Activated B cell treated with CpG ODN at 0.5 μM for 24 hours (primary cell): ENCODE measurements around the gene ALDH3A1. TPM values are rescaled to one million over a fixed set of nuclear protein-coding genes. Genes with fewer than 3 reads are reported as not detected.

Experiments
- ATAC-seq: fragments of 200-7000 bp; cut with Tn5 transposase; one replicate; pipeline ENCODE4 v1.10.0; 2021; ENCODE audit warnings: low read depth, mild to moderate bottlenecking, moderate library complexity
- CTCF ChIA-PET: fragments of 350-600 bp; sonication (Branson Sonifier 250); formaldehyde crosslinking; loops from one replicate; lab custom pipeline; 2021; ENCODE audit warnings: antibody characterized with exemption; lab: Charles Lee
- POLR2A ChIA-PET: fragments of 350-600 bp; sonication (Branson Sonifier 250); formaldehyde crosslinking; loops from one replicate; lab custom pipeline; 2021; ENCODE audit warnings: antibody characterized with exemption; lab: Charles Lee
- DNase-seq: peaks from one replicate; pipeline ENCODE4 v3.0.0; 2022
- H3K27ac Mint-ChIP-seq: one replicate; pipeline ENCODE4 v1.8.0; 2020; ENCODE audit warnings: mixed read lengths
- H3K27me3 Mint-ChIP-seq: one replicate; pipeline ENCODE4 v1.8.0; 2021; ENCODE audit warnings: mixed read lengths
- H3K36me3 Mint-ChIP-seq: one replicate; pipeline ENCODE4 v1.8.0; 2021; ENCODE audit warnings: low read depth, mixed read lengths
- H3K4me1 Mint-ChIP-seq: one replicate; pipeline ENCODE4 v1.8.0; 2021; ENCODE audit warnings: mixed read lengths
- H3K4me3 Mint-ChIP-seq: one replicate; pipeline ENCODE4 v1.8.0; 2020; ENCODE audit warnings: mild to moderate bottlenecking, mixed read lengths
- H3K9me3 Mint-ChIP-seq: one replicate; pipeline ENCODE4 v1.8.0; 2020; ENCODE audit warnings: mixed read lengths
- CTCF ChIP-seq: fragments of 200-600 bp; IDR thresholded peaks from one replicate; pipeline ENCODE4 v1.8.0; 2022; ENCODE audit warnings: antibody characterized with exemption, mild to moderate bottlenecking
- intact Hi-C: fragments of 100-400 bp; cut with micrococcal nuclease; formaldehyde crosslinking; loops from one replicate; pipeline ENCODE4 v1.15.1; 2024
- total RNA-seq: library from RNA; stranded (reverse); gene quantifications from 2 replicates; pipeline ENCODE4 v1.2.3, GENCODE V29; 2022

Gene ALDH3A1
- total RNA-seq, 1 donor from 2014 or later = not detected

GRCh38 chr17:19708431-19709175 lies 39.5 kb downstream of the ALDH3A1 start:
- H3K27me3 Mint-ChIP-seq = no peaks in the 10 kb centered on the region
- H3K36me3 Mint-ChIP-seq = no peaks in the 10 kb centered on the region
- no peak for TF ChIP-seq CTCF
- intact Hi-C loops = no loop called here
- no peak overlapping the region for H3K4me3 Mint-ChIP-seq
- H3K9me3 Mint-ChIP-seq = no peaks in the 10 kb centered on the region
- no peak for ATAC-seq
- POLR2A ChIA-PET = no interaction called here
- no peak overlapping the region for H3K27ac Mint-ChIP-seq
- H3K4me1 Mint-ChIP-seq = no peaks in the 10 kb centered on the region
- CTCF ChIA-PET = no interaction called here
- DNase-seq = no peak

GRCh38 chr17:19707728-19708221 lies 40.3 kb downstream of the ALDH3A1 start:
- Mint-ChIP-seq H3K4me3 (no peak overlapping the region), H3K9me3 (no peaks in the 10 kb centered on the region), H3K27ac (no peak overlapping the region), H3K36me3 (no peaks in the 10 kb centered on the region), H3K27me3 (no peaks in the 10 kb centered on the region), H3K4me1 (no peaks in the 10 kb centered on the region)
- TF ChIP-seq CTCF = no peak
- POLR2A ChIA-PET = no interaction called here
- DNase-seq = no peak
- no peak for ATAC-seq
- intact Hi-C loops = no loop called here
- CTCF ChIA-PET = no interaction called here

GRCh38 chr17:19706791-19707727 lies 41.0 kb downstream of the ALDH3A1 start:
- intact Hi-C loops = no loop called here
- Mint-ChIP-seq H3K4me1 (no peaks in the 10 kb centered on the region), H3K27me3 (no peaks in the 10 kb centered on the region), H3K9me3 (no peaks in the 10 kb centered on the region), H3K4me3 (no peak overlapping the region), H3K36me3 (no peaks in the 10 kb centered on the region), H3K27ac (no peak overlapping the region)
- ATAC-seq = no peak
- ChIA-PET POLR2A (no interaction called here), CTCF (no interaction called here)
- no peak for DNase-seq
- TF ChIP-seq CTCF = no peak

GRCh38 chr17:19705771-19706770 lies 42.0 kb downstream of the ALDH3A1 start:
- intact Hi-C loops = no loop called here
- Mint-ChIP-seq H3K27me3 (no peaks in the 10 kb centered on the region), H3K9me3 (no peaks in the 10 kb centered on the region), H3K4me1 (no peaks in the 10 kb centered on the region), H3K36me3 (no peaks in the 10 kb centered on the region), H3K27ac (no peak overlapping the region), H3K4me3 (no peak overlapping the region)
- DNase-seq (no peak), ATAC-seq (no peak)
- no peak for TF ChIP-seq CTCF
- POLR2A ChIA-PET = no interaction called here
- CTCF ChIA-PET = no interaction called here
